K562 (cell line): ENCODE measurements around the gene ZFP64. TPM values are rescaled to one million over a fixed set of nuclear protein-coding genes. Genes with fewer than 3 reads are reported as not detected.

Experiments
- ATAC-seq: fragments of 200-7000 bp; cut with Tn5 transposase; 3 replicates; pipeline ENCODE4 v1.9.1; 2020; ENCODE audit warnings: moderate library complexity
- BruUV-seq: library from RNA; stranded (reverse); fragments of 400-500 nt; replicated peaks from 2 replicates; lab custom pipeline; 2021; lab: Mats Ljungman, UMichigan
- CTCF ChIA-PET: fragments of 300-600 bp; formaldehyde crosslinking; extraction: SDS; loops from one replicate; lab custom pipeline; 2021; ENCODE audit warnings: low intra/inter-chr PET ratio; lab: Yijun Ruan, JAX
- POLR2A ChIA-PET: fragments of 300-600, 350-650 bp; sonication (Branson Sonifier 250); formaldehyde crosslinking; extraction: SDS; loops from one replicate; lab custom pipeline; 2021; ENCODE audit warnings: antibody characterized with exemption, inconsistent platforms; lab: Yijun Ruan, JAX
- DNase-seq, 4 experiments: peaks; one replicate each; pipeline versions ENCODE4 v3.0.0 to v3.0.0-alpha.2; 2011 to 2018; ENCODE audit warnings: low spot score in 3 of 4, mixed read lengths in 3 of 4; ENCODE audit errors: extremely low read depth in 1 of 4
- FAIRE-seq: peaks from 2 replicates; lab custom pipeline; 2011; peaks lifted over from hg19 to GRCh38; lab: Jason Lieb, UNC
- H2AFZ ChIP-seq: 2 replicates; pipeline ENCODE4 v1.6.0; 2011; ENCODE audit warnings: low read depth, low read length, control low read depth, inconsistent platforms
- H3K27ac ChIP-seq: fragments of 200-600 bp; 3 replicates; pipeline ENCODE4 v1.8.0; 2011; ENCODE audit warnings: low read depth, mild to moderate bottlenecking, control low read depth, inconsistent platforms, low read length, moderate library complexity, mixed read lengths; ENCODE audit errors: extremely low read depth
- H3K27me3 ChIP-seq, 2 experiments: fragments of 300-600 bp in 1 of 2; 2 replicates in 1 of 2; 3 replicates in 1 of 2; pipeline versions ENCODE4 v1.6.0 to v1.8.0; 2011; ENCODE audit warnings: inconsistent platforms in 2 of 2, low read length in 2 of 2, mild to moderate bottlenecking in 1 of 2, mixed read lengths in 1 of 2, moderate library complexity in 1 of 2; ENCODE audit not compliant: control insufficient read depth in 2 of 2, insufficient read depth in 2 of 2
- H3K36me3 ChIP-seq: fragments of 300-600 bp; 3 replicates; pipeline ENCODE4 v1.8.0; 2011; ENCODE audit warnings: mild to moderate bottlenecking, low read length, inconsistent platforms; ENCODE audit not compliant: control insufficient read depth, insufficient read depth
- H3K4me1 ChIP-seq, 2 experiments: fragments of 200-600 bp in 1 of 2; replicated peaks in 1 of 2; 2 replicates in 1 of 2; 3 replicates in 1 of 2; pipeline versions ENCODE4 v1.5.1 to v1.8.0; 2011; ENCODE audit warnings: inconsistent platforms in 2 of 2, low read length in 2 of 2, mild to moderate bottlenecking in 1 of 2, mixed read lengths in 1 of 2, moderate library complexity in 1 of 2; ENCODE audit not compliant: control insufficient read depth in 2 of 2, insufficient read depth in 2 of 2
- H3K4me2 ChIP-seq: 2 replicates; pipeline ENCODE4 v1.6.1; 2011; ENCODE audit warnings: low read length, control low read depth, inconsistent platforms, mixed read lengths; ENCODE audit not compliant: insufficient read depth
- H3K4me3 ChIP-seq: fragments of 200-600 bp; sonication (generic), shearing (Covaris generic); 2 replicates; pipeline ENCODE4 v1.5.1; 2016; ENCODE audit warnings: control low read depth, inconsistent platforms
- H3K79me2 ChIP-seq: fragments of 200-600 bp; 3 replicates; pipeline ENCODE4 v1.8.0; 2011; ENCODE audit warnings: low read length, inconsistent platforms; ENCODE audit not compliant: control insufficient read depth, insufficient read depth
- H3K9ac ChIP-seq, 2 experiments: 2 replicates each; pipeline versions ENCODE4 v1.6.0 to v1.6.1; 2011; ENCODE audit warnings: low read depth in 2 of 2, low read length in 2 of 2, control low read depth in 1 of 2, inconsistent platforms in 1 of 2, mild to moderate bottlenecking in 1 of 2, mixed read lengths in 1 of 2; ENCODE audit not compliant: insufficient read depth in 1 of 2
- H3K9me1 ChIP-seq: one replicate; pipeline ENCODE4 v1.6.0; 2011; ENCODE audit warnings: inconsistent platforms, mild to moderate bottlenecking, low read length, moderate library complexity; ENCODE audit not compliant: control insufficient read depth, insufficient read depth
- H3K9me3 ChIP-seq: replicated peaks from 2 replicates; pipeline ENCODE4 v1.5.1; 2011; ENCODE audit warnings: low read depth, low read length, inconsistent platforms; ENCODE audit not compliant: control insufficient read depth, insufficient read depth
- H4K20me1 ChIP-seq: replicated peaks from 2 replicates; pipeline ENCODE4 v1.6.1; 2011; ENCODE audit warnings: low read length, inconsistent platforms, mixed read lengths; ENCODE audit not compliant: control insufficient read depth, insufficient read depth
- GTF2B ChIP-seq: IDR thresholded peaks from 2 replicates; pipeline ENCODE4 v1.6.1; 2011; ENCODE audit not compliant: insufficient read length; ENCODE audit errors: extremely low read depth
- HMG20B ChIP-seq: fragments of 250-450 bp; sonication (Bioruptor Pico); IDR thresholded peaks from 2 replicates; pipeline ENCODE4 v1.5.0; 2021; ENCODE audit warnings: mild to moderate bottlenecking
- MAFG ChIP-seq: fragments of 450-650 bp; conservative IDR thresholded peaks from 2 replicates; pipeline ENCODE4 v1.6.1; 2016; ENCODE audit warnings: missing genetic modification characterization, missing compliant biosample characterization
- NRF1 ChIP-seq, 2 experiments: fragments of 450-650 bp; IDR thresholded peaks in 1 of 2; conservative IDR thresholded peaks in 1 of 2; 2 replicates each; pipeline ENCODE4 v1.6.1; 2014; ENCODE audit warnings: mild to moderate bottlenecking in 2 of 2
- PHF21A ChIP-seq: fragments of 450-650 bp; IDR thresholded peaks from 2 replicates; pipeline ENCODE4 v1.6.1; 2017; ENCODE audit warnings: low read depth, borderline replicate concordance
- PURB ChIP-seq: sonication (generic); formaldehyde crosslinking; IDR thresholded peaks from 2 replicates; pipeline ENCODE4 v1.9.0; 2021; ENCODE audit warnings: low read depth, mild to moderate bottlenecking, missing genetic modification reagents
- SIN3A ChIP-seq, 2 experiments: fragments of 150-350 bp in 1 of 2; IDR thresholded peaks; 2 replicates each; pipeline ENCODE4 v1.6.1; 2011 to 2016; ENCODE audit warnings: borderline replicate concordance in 2 of 2, low read depth in 2 of 2, low read length in 2 of 2, mild to moderate bottlenecking in 2 of 2, moderate library complexity in 2 of 2; ENCODE audit not compliant: control insufficient read depth in 1 of 2
- SMARCB1 ChIP-seq: IDR thresholded peaks from 2 replicates; pipeline ENCODE4 v1.6.1; 2011; ENCODE audit warnings: improper control_type of control experiment, low read depth; ENCODE audit not compliant: insufficient read length
- ZBTB1 ChIP-seq: sonication (generic); formaldehyde crosslinking; IDR thresholded peaks from 2 replicates; pipeline ENCODE4 v1.8.1; 2023; ENCODE audit warnings: missing genetic modification reagents, low read depth, mild to moderate bottlenecking, borderline replicate concordance
- ZNF124 ChIP-seq: sonication (generic); formaldehyde crosslinking; IDR thresholded peaks from 2 replicates; pipeline ENCODE4 v1.8.1; 2022; ENCODE audit warnings: missing genetic modification reagents
- WGBS: fragments of 100-300 bp; shearing (Covaris generic); methylation state at CpG from one replicate; pipeline ENCODE4 v1.1.6; 2016; ENCODE audit warnings: low coverage, mixed read lengths; ENCODE audit not compliant: insufficient coverage; ENCODE audit errors: missing lambda C conversion rate; 5-methylcytosine and 5-hydroxymethylcytosine counted together
- in situ Hi-C: fragments of 300-500 bp; cut with MboI; formaldehyde crosslinking; loops from 4 replicates; pipeline ENCODE4 v1.15.0; 2018; ENCODE audit warnings: inconsistent platforms, mixed read lengths
- intact Hi-C: fragments of 100-400 bp; cut with micrococcal nuclease; formaldehyde crosslinking; loops from 2 replicates; pipeline ENCODE4 v1.14.2; 2022
- polyA plus RNA-seq, 8 experiments: library from polyadenylated mRNA; depleted of rRNA in 4 of 8; stranded (reverse) in 5 of 8; unstranded in 3 of 8; fragments of >200 nt; fragmentation: Nextera tagmentation in 2 of 8; fragmentation: Illumina TruSeq in 1 of 8; extraction: Ambion mirVana in 2 of 8; extraction: Trizol in 1 of 8; gene quantifications; 2 replicates each; pipeline versions ENCODE4 v1.2.1 to v1.2.3, GENCODE V29; 2011 to 2014; ENCODE audit warnings: inconsistent platforms in 1 of 8, missing spikeins in 1 of 8
- total RNA-seq, 7 experiments: library from RNA; depleted of rRNA in 6 of 7; stranded (reverse); fragments of >200 nt in 6 of 7; fragmentation: Illumina TruSeq in 2 of 7; extraction: Trizol in 2 of 7; gene quantifications; 2 replicates each; pipeline versions ENCODE4 v1.2.1 to v1.2.3, GENCODE V29; 2011 to 2021; ENCODE audit warnings: low replicate concordance in 1 of 7

ZFP64 gene
- total and polyA plus RNA-seq, 9 of the 15 experiments (the other 6 are each of a cell fraction or from before 2014, with no cell fraction given) = 1.4 to 13.4 (median 7.0) TPM

- Histone ChIP-seq H3K9ac (no peak overlapping the region), H4K20me1 (no peaks in the 10 kb centered on the region), H2AFZ (no peak overlapping the region), H3K36me3 (no peaks in the 10 kb centered on the region), H3K9me3 (no peaks in the 10 kb centered on the region), H3K9me1 (no peaks in the 10 kb centered on the region), H3K4me3 (no peak overlapping the region), H3K27me3 (no peaks in the 10 kb centered on the region; a peak in 1 of 5 replicates), H3K27ac (no peak overlapping the region), H3K79me2 (no peaks in the 10 kb centered on the region), H3K4me1 (no peaks in the 10 kb centered on the region), H3K4me2 (no peak overlapping the region)
- in situ Hi-C loops (no loop called here), intact Hi-C loops (no loop called here)
- CTCF ChIA-PET = no interaction called here
- TF ChIP-seq GTF2B (no peak), PHF21A (no peak), NRF1 (conservative IDR thresholded peaks at IDR 0.05 in 1 of 2, IDR thresholded peaks at IDR 0.05 in 1 of 2) (no peak), HMG20B (CRISPR knock-in tag) (no peak), ZBTB1 (no peak), MAFG (no peak), SIN3A (IDR thresholded peaks at IDR 0.05; ENCODE audit: borderline replicate concordance in 2 of 2, control insufficient read depth in 1 of 2, low read depth in 2 of 2, low read length in 2 of 2) (no peak), PURB (CRISPR knock-in tag) (no peak), ZNF124 (CRISPR knock-in tag) (no peak), SMARCB1 (no peak)
- POLR2A ChIA-PET = no interaction called here
- no peak for DNase-seq
- FAIRE-seq = no peak
- whole genome bisulfite sequencing = 31% methylated on average over 2 of the region's 2 CpGs
- BruUV-seq = no TSS peak
- no peak for ATAC-seq
Measured at GRCh38 chr20:52142757-52143156, 48.8 kb downstream of the ZFP64 start.
